ENCODE results near the gene MYCBP2. TPM values are rescaled to one million over a fixed set of nuclear protein-coding genes. Genes with fewer than 3 reads are reported as not detected.
"Not testable (repeated sequence)": the region's sequence is repeated elsewhere in the genome, so short reads cannot be mapped to it uniquely, and the experiment has no call there.

MYCBP2 gene
- total RNA-seq, 1 donor from 2014 or later, result 191 TPM

GRCh38 chr13:77016251-77016812, 310.6 kb downstream of the MYCBP2 start:
- TF ChIP-seq POLR2AphosphoS5 (IDR thresholded peaks at IDR 0.05; ENCODE audit: insufficient read depth in 1 of 2, low read depth in 1 of 2) (no peak), CTCF (IDR thresholded peaks at IDR 0.05) (no peak), POLR2A (IDR thresholded peaks at IDR 0.05) (no peak)
- Histone ChIP-seq H3K27me3 (no peaks in the 10 kb centered on the region), H3K4me3 (no peak overlapping the region), H3K9me3 (no peaks in the 10 kb centered on the region), H3K36me3 (peaks cover 0 to 61% of the 10 kb centered on the region in 2 donors), H3K4me1 (peaks cover 57% of the 10 kb centered on the region), H3K27ac (no peak overlapping the region)
- intact Hi-C loops (cut with DNase I), result no loop called here
- no peak for DNase-seq (ENCODE audit: extremely low spot score in 2 of 2)

- TF ChIP-seq POLR2AphosphoS5 (IDR thresholded peaks at IDR 0.05; ENCODE audit: insufficient read depth in 1 of 2, low read depth in 1 of 2) (no peak), CTCF (IDR thresholded peaks at IDR 0.05) (no peak), POLR2A (IDR thresholded peaks at IDR 0.05) (no peak)
- no peaks in the 10 kb centered on the region for H3K27me3 ChIP-seq
- no peaks in the 10 kb centered on the region for H3K9me3 ChIP-seq
- intact Hi-C loops (cut with DNase I), result no loop called here
- H3K36me3 ChIP-seq, result peaks cover 0 to 71% of the 10 kb centered on the region in 2 donors
- H3K4me1 ChIP-seq, result peaks cover 44% of the 10 kb centered on the region
- DNase-seq (ENCODE audit: extremely low spot score in 2 of 2), result no peak
- H3K4me3 ChIP-seq, result no peak overlapping the region
- no peak overlapping the region for H3K27ac ChIP-seq
Observed at GRCh38 chr13:77014906-77015685, 311.8 kb downstream of the MYCBP2 start.

DNA sequence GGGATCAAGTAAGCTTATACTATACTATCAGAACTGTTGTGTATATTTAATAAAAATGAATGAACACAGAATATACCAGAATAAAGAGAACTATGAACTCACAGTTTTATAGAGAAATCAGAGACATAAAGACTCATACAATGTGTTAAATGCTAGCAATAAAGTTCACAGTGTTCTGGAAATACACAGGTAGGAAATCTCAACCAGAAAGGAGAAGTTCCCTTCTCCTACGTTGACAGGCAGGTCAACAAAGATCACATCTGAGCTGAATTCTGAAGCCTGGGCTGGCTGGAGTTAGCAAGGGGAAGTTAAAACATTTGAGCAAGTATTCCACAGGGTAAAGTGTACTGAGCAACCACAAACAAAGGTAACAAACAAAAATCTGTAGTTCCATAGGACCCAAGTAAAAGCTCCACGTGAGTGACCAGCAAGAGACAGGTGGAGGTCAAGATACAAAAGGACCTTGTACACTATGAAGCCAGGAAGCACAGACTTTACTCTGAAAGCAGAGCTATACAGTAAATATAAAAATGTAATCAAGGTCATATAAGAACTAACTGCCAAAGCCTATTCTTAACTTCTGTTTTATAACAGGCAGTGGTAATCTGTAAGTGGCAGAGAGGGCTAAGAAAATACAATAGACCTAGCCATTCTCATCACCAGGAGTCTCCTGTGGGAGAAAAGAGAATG, 312.9 kb downstream of the MYCBP2 start:
- peaks cover 0 to 79% of the 10 kb centered on the region in 2 donors for H3K36me3 ChIP-seq
- peaks cover 38% of the 10 kb centered on the region for H3K4me1 ChIP-seq
- no peak for TF ChIP-seq POLR2AphosphoS5 (IDR thresholded peaks at IDR 0.05; ENCODE audit: insufficient read depth in 1 of 2, low read depth in 1 of 2)
- TF ChIP-seq CTCF (IDR thresholded peaks at IDR 0.05), result no peak
- TF ChIP-seq POLR2A (IDR thresholded peaks at IDR 0.05), result no peak
- intact Hi-C loops (cut with DNase I), result no loop called here
- H3K27ac ChIP-seq, result no peak overlapping the region
- no peaks in the 10 kb centered on the region for H3K9me3 ChIP-seq
- DNase-seq (ENCODE audit: extremely low spot score in 2 of 2), result no peak
- H3K4me3 ChIP-seq, result no peak overlapping the region
- H3K27me3 ChIP-seq, result no peaks in the 10 kb centered on the region

GRCh38 chr13:77009719-77010118, 317.2 kb downstream of the MYCBP2 start:
- Histone ChIP-seq H3K36me3 (peaks cover 0 to 57% of the 10 kb centered on the region in 2 donors), H3K4me1 (peaks cover 33% of the 10 kb centered on the region)
- H3K9me3 ChIP-seq; H3K27me3 ChIP-seq; intact Hi-C loops (cut with DNase I); H3K27ac ChIP-seq; H3K4me3 ChIP-seq; DNase-seq (ENCODE audit: extremely low spot score in 2 of 2): not testable (repeated sequence)

GRCh38 chr13:77009011-77009410, 317.9 kb downstream of the MYCBP2 start:
- peaks cover 0 to 50% of the 10 kb centered on the region in 2 donors for H3K36me3 ChIP-seq

GRCh38 chr13:77008337-77008736, 318.6 kb downstream of the MYCBP2 start:
- H3K27me3 ChIP-seq; H3K9me3 ChIP-seq; DNase-seq (ENCODE audit: extremely low spot score in 2 of 2); intact Hi-C loops (cut with DNase I); H3K27ac ChIP-seq; H3K4me3 ChIP-seq: not testable (repeated sequence)
- Histone ChIP-seq H3K36me3 (peaks cover 0 to 47% of the 10 kb centered on the region in 2 donors), H3K4me1 (peaks cover 36% of the 10 kb centered on the region)

More at GRCh38 chr13:77009011-77009410, 317.9 kb downstream of the MYCBP2 start:
- H3K9me3 ChIP-seq, result no peaks in the 10 kb centered on the region
- DNase-seq (ENCODE audit: extremely low spot score in 2 of 2), result no peak
- TF ChIP-seq POLR2A (IDR thresholded peaks at IDR 0.05), result no peak
- H3K27ac ChIP-seq, result no peak overlapping the region
- H3K27me3 ChIP-seq, result no peaks in the 10 kb centered on the region
- peaks cover 33% of the 10 kb centered on the region for H3K4me1 ChIP-seq
- intact Hi-C loops (cut with DNase I), result no loop called here
- no peak overlapping the region for H3K4me3 ChIP-seq

All from vagina (tissue), 2 donors.